HEK293T (cell line): Measurements from ENCODE around the gene EI24.
"Not testable (repeated sequence)": the region's sequence is repeated elsewhere in the genome, so short reads cannot be mapped to it uniquely, and the experiment has no call there.

Experiments used
- BHLHE40 ChIP-seq: fragments of 450-650 bp; IDR thresholded peaks from 2 replicates; pipeline ENCODE4 v1.6.1; 2016; ENCODE audit warnings: mild to moderate bottlenecking, moderate library complexity, borderline replicate concordance
- CTBP1 ChIP-seq: fragments of 450-650 bp; IDR thresholded peaks from 2 replicates; pipeline ENCODE4 v1.6.1; 2016; ENCODE audit warnings: borderline replicate concordance
- FOXK2 ChIP-seq: fragments of 450-650 bp; IDR thresholded peaks from 2 replicates; pipeline ENCODE4 v1.6.1; 2016; ENCODE audit warnings: mild to moderate bottlenecking
- FOXM1 ChIP-seq: fragments of 450-650 bp; IDR thresholded peaks from 2 replicates; pipeline ENCODE4 v1.6.1; 2017; ENCODE audit warnings: mild to moderate bottlenecking, borderline replicate concordance
- HDGF ChIP-seq: fragments of 450-650 bp; IDR thresholded peaks from 2 replicates; pipeline ENCODE4 v1.6.1; 2017; ENCODE audit warnings: antibody characterized with exemption, borderline replicate concordance
- NFRKB ChIP-seq: fragments of 450-650 bp; IDR thresholded peaks from 2 replicates; pipeline ENCODE4 v1.6.1; 2016; ENCODE audit warnings: mild to moderate bottlenecking, moderate library complexity
- SP1 ChIP-seq: fragments of 450-650 bp; IDR thresholded peaks from 2 replicates; pipeline ENCODE4 v1.6.1; 2017
- TARDBP ChIP-seq: fragments of 450-650 bp; IDR thresholded peaks from 2 replicates; pipeline ENCODE4 v1.6.1; 2016

GRCh38 chr11:125536834-125537233, 32.4 kb upstream of the EI24 start:
- not testable (repeated sequence) for TF ChIP-seq FOXK2, TARDBP, HDGF, FOXM1, NFRKB, CTBP1, BHLHE40, SP1
